NCI-H748 treated with DMSO at 0.1 percent for 48 hours (cell line): ENCODE data around the gene SNED1.

Source experiments
- DNase-seq: peaks from one replicate; lab custom pipeline; 2025; lab: John Stamatoyannopoulos, UW

SNED1 gene

DNA sequence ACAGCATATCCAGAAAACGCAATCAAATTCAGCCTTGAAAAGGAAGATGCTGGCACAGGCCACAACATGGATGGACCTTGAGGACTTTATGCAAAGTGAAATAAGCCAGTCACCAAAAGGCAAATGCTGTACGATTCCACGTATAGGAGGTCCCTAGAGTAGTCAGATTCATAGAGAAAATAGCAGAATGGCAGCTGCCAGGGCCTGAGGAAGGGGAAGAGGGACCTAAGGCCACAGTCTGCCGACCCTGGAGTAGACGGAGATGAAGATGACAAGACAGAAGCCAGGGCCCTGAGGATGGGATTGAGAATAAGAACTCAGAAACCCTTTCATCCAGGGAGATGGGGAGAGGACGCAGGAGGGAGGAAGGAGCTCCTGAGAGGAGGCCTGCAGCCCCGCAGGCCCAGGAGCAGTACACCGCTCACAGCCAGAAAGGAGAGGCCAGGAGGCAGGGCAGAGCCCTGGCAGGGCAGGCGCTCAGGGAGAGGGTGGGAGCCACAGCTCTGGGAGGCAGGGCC lies 111.7 kb downstream of the SNED1 start:
- DNase-seq, result no peak

- DNase-seq, result no peak
Measured at GRCh38 chr2:241110607-241111439, 112.4 kb downstream of the SNED1 start.

DNA sequence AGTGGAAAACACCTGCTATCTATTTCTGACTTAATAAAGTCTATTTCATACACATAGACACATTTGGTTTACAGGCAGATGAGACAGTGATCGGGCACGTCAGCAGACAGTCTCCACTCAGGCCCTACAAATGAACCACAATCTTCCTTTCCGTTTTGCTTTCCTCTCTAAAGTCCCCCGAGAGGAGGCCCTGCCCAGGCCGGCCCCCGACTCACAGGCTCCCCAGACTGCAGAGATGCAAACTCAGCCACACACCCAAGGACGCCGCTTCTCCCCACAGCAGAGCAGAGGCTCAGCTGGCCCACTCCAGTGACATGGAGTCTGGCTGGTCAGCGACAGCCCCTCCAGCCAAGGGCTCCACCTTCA lies 113.0 kb downstream of the SNED1 start:
- DNase-seq, result no peak

DNA sequence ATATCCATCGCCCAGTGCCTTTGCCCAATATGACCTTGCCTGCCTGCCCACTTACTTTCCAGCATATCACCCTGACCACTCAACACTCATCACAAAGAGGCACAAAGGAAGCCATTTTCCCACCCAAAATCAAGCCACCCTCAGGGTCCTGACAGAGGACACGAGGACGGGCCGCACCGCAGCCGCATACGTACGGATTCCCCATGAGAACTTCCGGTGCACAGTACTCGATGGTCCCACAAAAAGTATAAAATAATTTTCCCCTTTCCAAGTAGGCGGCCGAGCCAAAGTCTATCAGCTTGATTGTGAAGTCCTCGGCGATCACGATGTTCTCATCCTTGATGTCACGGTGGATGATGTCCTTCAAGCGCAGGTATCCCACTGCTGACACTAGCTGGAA lies 113.6 kb downstream of the SNED1 start:
- no peak for DNase-seq

DNA sequence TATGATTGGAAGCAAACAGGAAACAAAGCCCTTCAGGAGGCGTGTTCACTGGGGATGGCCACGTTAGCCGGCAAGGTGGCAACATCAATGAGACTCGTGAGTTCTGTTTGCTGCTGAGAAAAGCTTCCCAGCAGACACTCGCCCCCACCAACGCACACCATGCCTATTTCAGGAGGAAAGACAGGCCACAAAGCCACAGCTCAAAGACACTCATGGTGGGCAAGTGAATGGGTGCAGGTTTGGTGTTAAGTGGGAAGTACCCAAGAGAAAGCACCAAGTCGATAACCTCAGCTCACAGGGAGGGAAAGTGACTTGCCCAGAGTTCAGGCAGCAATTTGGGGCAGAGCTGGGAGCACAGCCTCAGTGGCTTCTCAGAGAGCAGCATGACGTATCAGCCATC lies 114.2 kb downstream of the SNED1 start:
- DNase-seq, result no peak

GRCh38 chr2:241114836-241115235 lies 116.4 kb downstream of the SNED1 start:
- no peak for DNase-seq

DNA sequence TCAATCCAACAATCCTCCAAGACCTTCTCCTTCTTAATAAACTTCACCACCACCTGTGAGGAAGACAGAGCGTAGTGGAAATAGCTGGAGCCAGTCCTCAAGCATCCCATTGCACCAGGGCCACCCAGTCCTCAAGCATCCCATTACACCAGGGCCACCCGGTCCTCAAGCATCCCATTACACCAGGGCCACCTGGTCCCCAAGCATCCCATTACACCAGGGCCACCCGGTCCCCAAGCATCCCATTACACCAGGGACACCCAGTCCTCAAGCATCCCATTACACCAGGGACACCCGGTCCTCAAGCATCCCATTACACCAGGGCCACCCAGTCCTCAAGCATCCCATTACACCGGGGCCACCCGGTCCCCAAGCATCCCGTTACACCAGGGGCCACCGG lies 116.9 kb downstream of the SNED1 start:
- no peak for DNase-seq

GRCh38 chr2:241116606-241117560 lies 118.5 kb downstream of the SNED1 start:
- no peak for DNase-seq

GRCh38 chr2:241118737-241119505 lies 120.5 kb downstream of the SNED1 start:
- no peak for DNase-seq

DNA sequence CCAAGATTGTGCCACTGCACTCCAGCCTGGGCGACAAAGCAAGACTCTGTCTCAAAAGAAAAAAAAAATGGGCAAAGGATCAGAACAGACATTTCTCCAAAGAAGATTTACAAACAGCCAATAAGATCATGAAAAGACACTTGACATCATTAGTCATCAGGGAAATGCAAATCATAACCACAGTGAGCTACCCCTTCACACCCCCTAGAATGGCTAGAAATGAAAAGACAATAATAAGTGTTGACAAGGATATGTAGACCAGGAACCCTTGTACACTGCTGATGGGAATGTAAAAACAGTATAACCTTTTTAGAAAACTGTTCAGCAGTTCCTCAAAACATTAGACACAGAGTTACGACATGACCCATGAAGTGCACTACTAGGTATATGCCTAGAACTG lies 122.0 kb downstream of the SNED1 start:
- DNase-seq, result no peak

DNA sequence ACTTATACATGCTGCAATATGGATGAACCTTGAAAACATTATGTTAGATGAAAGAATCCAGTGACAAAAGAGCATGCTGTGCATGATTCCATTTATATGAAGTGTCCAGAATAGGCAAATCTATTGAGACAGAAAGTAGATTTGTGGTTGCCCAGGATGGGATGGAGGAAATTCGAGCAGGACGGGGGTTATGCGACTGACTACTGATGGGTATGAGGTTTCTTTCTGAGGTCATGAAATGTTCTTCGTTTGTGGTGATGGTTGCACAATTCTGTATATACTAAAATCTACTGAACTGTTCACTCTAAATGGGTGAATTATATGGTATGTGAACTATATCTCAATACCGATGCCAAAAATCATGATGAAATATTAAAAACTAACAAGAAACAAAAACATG lies 122.6 kb downstream of the SNED1 start:
- no peak for DNase-seq

DNA sequence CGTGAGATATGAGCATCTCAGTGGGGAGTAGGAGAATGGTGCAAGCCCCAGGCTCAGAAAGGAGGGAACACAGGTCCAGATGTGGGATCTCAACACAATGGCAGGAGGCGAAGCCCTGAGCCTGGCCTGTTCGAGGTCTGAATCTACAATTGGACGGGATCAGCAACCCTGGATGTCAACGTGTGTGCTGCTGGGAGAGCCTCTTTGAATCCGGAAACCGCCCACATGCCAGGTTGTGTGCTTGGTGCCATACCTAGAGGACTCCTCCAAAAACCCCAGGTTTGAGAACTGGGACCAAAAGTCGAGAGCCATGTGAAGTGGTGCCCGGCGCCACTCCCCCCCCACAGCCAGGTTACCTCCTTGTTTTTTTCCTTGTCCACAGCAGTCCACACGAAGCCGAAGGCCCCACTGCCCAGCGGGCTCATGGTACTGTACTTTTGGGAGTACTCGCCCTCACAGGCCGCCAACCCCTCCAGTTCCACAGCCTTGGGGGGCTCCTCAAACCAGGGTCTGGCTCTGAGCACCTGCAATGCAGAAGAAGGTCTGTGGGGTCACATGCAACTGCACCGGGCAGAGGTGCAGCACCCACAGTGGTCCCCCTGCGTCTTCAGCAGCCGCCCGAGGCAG lies 124.1 kb downstream of the SNED1 start:
- DNase-seq, result no peak

DNA sequence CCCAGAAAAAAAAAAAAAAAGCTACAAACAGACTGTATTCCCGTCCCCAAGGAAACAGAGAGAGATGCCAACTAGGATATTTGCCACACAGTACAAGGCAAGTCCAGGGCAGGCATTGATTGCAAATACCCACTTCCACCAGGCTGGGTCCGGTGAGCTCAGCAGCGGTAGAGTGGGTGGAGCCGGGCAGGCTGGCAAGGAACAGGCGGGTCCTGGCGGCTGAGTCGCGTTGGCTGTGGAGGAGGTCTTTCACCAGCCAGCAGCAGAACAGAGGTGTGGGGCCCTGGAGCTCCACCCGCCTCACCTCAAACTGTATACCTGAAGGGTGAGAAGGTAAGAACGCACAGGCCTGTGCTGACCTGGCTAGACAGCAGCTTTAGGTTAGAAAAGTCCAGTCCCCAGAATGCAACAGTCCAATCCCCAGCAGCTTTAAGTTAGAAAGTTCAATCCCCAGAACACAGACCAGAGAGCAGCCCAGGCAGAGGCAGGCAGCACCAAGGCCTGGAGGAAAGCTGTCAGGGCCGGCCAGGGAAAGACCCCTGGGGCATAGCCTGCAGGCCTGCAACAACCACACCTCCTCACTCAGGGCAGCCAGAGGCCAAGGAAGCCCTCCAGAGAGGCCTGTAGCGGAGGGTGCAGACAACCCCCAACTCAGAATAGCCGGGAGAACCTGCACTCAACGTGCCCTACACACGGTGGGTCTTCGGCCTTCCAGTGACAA lies 125.6 kb downstream of the SNED1 start:
- no peak for DNase-seq

DNA sequence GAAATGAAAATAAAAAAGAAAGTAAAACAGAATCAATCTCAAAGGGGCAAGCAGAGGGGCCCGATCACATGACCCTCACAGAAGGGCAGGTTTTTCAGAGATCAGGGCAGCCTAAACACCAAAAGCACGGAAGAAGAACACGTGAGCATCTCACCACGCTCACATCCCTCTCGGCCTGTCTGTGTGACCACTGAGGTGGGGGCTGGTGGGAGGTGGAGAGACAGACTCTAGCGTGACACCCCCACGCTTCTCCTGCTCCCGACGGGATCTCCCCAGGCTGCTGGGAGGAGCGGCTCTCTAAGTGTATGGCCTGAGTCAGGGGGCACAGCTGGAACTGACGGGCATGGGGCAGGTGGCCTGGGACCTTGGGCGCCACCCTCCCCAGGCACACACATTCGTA lies 127.2 kb downstream of the SNED1 start:
- no peak for DNase-seq

DNA sequence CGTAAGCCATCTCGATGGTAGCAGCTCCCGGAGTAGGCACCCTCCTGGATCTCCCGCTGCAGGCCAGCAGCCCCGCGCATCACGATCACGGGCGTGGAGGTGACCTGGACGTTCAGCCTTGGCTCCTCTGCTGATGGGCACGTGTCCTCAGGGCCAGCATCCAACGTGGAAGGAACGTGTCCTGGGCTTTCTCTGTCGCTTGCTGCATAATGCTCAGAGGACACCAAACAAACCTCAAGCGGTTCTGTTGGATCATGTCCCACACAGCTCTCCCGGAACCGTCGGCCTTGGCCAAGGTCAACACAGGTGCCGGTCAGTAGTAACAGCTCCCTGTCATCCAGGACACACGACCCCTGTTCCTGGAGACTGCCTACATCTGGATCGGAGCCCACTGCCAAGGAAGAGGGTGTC lies 127.8 kb downstream of the SNED1 start:
- no peak for DNase-seq

DNA sequence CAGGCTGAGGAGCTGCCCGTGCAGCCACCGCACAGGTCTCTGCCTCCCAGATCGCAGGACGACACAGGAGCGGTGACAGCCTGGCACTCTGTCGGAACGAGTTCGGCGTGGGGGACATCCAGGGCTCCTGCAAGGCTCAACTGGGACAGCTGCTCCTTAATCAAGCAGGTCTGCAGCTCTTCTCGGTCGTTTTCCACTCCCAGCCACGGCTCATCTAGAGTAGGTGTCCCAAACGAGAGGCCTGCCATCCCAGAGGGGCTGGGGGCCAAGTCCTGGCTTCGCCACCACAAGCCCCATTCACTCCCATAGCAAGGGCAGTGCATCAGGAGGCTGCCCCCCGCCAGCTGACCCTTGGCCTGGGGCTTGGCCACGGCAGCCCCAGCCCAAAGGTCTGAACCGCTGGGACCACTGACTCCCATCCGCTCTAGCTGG lies 128.4 kb downstream of the SNED1 start:
- no peak for DNase-seq

DNA sequence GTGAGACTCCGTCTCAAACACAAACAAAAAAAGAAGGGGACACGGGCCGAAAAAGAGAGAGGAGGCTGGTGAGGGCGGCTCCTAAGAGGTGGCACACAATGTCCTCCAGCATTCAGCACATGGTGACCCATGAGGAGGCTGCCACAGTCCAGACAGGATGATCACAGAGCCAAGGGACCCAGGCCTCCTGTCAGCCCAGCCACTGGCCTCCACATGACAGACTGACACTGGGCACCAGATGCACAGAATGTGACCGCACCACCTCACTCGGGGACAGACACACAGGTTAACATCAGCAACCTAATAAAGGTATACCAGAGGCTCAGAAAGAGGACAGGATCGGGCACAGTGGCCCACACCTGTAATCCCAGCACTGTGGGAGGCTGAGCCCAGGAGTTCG lies 129.8 kb downstream of the SNED1 start:
- DNase-seq, result no peak

DNA sequence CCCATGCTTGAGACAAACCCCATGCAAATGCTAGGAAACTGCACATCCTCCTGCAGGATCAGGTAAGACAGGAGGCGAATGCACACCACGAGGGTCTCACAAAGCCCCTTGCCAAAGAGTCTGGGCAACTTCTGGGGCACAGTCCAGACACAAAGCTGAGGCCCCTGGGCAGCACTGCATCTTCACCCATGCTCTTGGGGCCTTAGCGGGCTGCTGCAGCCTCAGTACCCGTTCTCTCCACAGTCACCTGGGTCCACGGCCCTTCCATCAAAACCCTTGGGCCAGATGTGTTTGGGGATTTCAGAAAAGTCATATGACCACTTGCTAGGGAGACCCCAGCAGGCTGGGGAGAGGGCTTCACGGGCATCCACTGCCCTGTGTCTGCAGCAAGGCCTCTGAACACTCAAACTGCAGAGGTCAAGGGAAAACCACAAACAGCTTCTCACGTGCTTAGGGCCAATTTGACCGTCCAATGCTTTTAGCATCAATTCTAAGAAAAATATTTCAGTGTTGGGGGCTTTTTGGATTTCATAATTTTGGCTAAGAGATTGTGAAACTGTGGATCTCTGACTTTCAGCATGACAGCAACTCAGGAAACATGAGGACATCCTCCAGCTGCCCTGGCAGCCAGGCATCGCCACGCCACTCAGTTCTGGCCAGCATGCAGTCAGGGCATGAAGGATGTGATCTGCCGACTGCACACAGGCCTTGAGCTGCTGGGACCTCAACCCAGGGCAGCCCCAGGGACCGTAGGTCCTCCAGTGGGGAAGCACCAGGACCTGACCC lies 130.9 kb downstream of the SNED1 start:
- DNase-seq, result no peak

- DNase-seq, result no peak
Measured at GRCh38 chr2:241130316-241130715, 131.9 kb downstream of the SNED1 start.

GRCh38 chr2:241131531-241131930 lies 133.1 kb downstream of the SNED1 start:
- DNase-seq, result no peak
